IMR-90 (cell line): Measurements from ENCODE around the gene EPHB1. TPM values are rescaled to one million over a fixed set of nuclear protein-coding genes. Genes with fewer than 3 reads are reported as not detected.

Source experiments
- ATAC-seq: fragments of 200-7000 bp; cut with Tn5 transposase; 2 replicates; pipeline ENCODE4 v1.9.1; 2020; ENCODE audit warnings: low read depth, mild to moderate bottlenecking, moderate library complexity
- BruUV-seq: library from RNA; stranded (reverse); fragments of 400-500 nt; replicated peaks from 2 replicates; lab custom pipeline; 2021; lab: Mats Ljungman, UMichigan
- CTCF ChIA-PET: fragments of 300-600 bp; formaldehyde crosslinking; extraction: SDS; loops from one replicate; lab custom pipeline; 2021; ENCODE audit warnings: antibody characterized with exemption; lab: Yijun Ruan, JAX
- POLR2A ChIA-PET: fragments of 300-600 bp; sonication (Branson Sonifier 250); formaldehyde crosslinking; loops from one replicate; lab custom pipeline; 2022; ENCODE audit warnings: antibody characterized with exemption; ENCODE audit not compliant: unreplicated experiment; lab: Charles Lee
- DNase-seq: peaks from one replicate; pipeline ENCODE4 v3.0.0; 2013
- H2AFZ ChIP-seq: replicated peaks from 2 replicates; pipeline ENCODE3; 2013; ENCODE audit warnings: low read length, mild to moderate bottlenecking; ENCODE audit not compliant: poor library complexity
- H2AK5ac ChIP-seq: 2 replicates; pipeline ENCODE4 v1.6.1; 2013; ENCODE audit warnings: low read depth, low read length, inconsistent platforms
- H2AK9ac ChIP-seq: replicated peaks from 2 replicates; pipeline ENCODE3; 2013; ENCODE audit warnings: mild to moderate bottlenecking, low read depth, low read length, moderate library complexity; ENCODE audit not compliant: poor library complexity
- H2BK120ac ChIP-seq: 2 replicates; pipeline ENCODE4 v1.6.1; 2013; ENCODE audit warnings: low read depth, low read length, inconsistent platforms
- H2BK15ac ChIP-seq: 3 replicates; pipeline ENCODE4 v1.6.1; 2013; ENCODE audit warnings: low read depth, low read length, inconsistent platforms
- H2BK20ac ChIP-seq: 2 replicates; pipeline ENCODE4 v1.6.1; 2013; ENCODE audit warnings: low read depth, mild to moderate bottlenecking, inconsistent platforms, low read length, moderate library complexity
- H2BK5ac ChIP-seq: 2 replicates; pipeline ENCODE4 v1.6.1; 2013; ENCODE audit warnings: mild to moderate bottlenecking, low read depth, low read length, inconsistent platforms; ENCODE audit not compliant: poor library complexity, severe bottlenecking
- H3K14ac ChIP-seq: replicated peaks from 2 replicates; pipeline ENCODE4 v1.6.1; 2013; ENCODE audit warnings: low read depth, low read length, inconsistent platforms
- H3K18ac ChIP-seq: 2 replicates; pipeline ENCODE4 v1.6.1; 2013; ENCODE audit warnings: low read depth, low read length, control low read depth
- H3K23ac ChIP-seq: 2 replicates; pipeline ENCODE4 v1.6.1; 2013; ENCODE audit warnings: low read depth, low read length, inconsistent platforms
- H3K27ac ChIP-seq: 2 replicates; pipeline ENCODE4 v1.5.1; 2013; ENCODE audit warnings: mild to moderate bottlenecking, control low read depth, low read length; ENCODE audit not compliant: insufficient read depth
- H3K27me3 ChIP-seq: 2 replicates; pipeline ENCODE4 v1.6.1; 2013; ENCODE audit warnings: low read length; ENCODE audit not compliant: control insufficient read depth, insufficient read depth
- H3K36me3 ChIP-seq: 2 replicates; pipeline ENCODE4 v1.6.1; 2013; ENCODE audit warnings: low read length, mixed read lengths; ENCODE audit not compliant: control insufficient read depth, insufficient read depth
- H3K4ac ChIP-seq: 2 replicates; pipeline ENCODE4 v1.6.1; 2013; ENCODE audit warnings: low read depth, low read length, inconsistent platforms
- H3K4me1 ChIP-seq: 2 replicates; pipeline ENCODE4 v1.6.1; 2013; ENCODE audit warnings: low read length, mixed read lengths; ENCODE audit not compliant: control insufficient read depth, insufficient read depth
- H3K4me2 ChIP-seq: 2 replicates; pipeline ENCODE4 v1.6.1; 2013; ENCODE audit warnings: low read depth, mild to moderate bottlenecking, control low read depth, low read length, moderate library complexity
- H3K4me3 ChIP-seq: 2 replicates; pipeline ENCODE4 v1.5.1; 2013; ENCODE audit warnings: low read depth, mild to moderate bottlenecking, control low read depth, low read length, moderate library complexity; ENCODE audit not compliant: insufficient read depth
- H3K56ac ChIP-seq: 2 replicates; pipeline ENCODE4 v1.6.1; 2013; ENCODE audit warnings: low read length, inconsistent platforms; ENCODE audit not compliant: insufficient read depth; ENCODE audit errors: extremely low read depth
- H3K79me1 ChIP-seq, 2 experiments: 2 replicates each; pipeline ENCODE4 v1.6.1; 2013; ENCODE audit warnings: low read length in 2 of 2, inconsistent platforms in 1 of 2, low read depth in 1 of 2
- H3K9ac ChIP-seq: 2 replicates; pipeline ENCODE4 v1.6.1; 2013; ENCODE audit warnings: low read depth, low read length, control low read depth
- H3K9me1 ChIP-seq: 2 replicates; pipeline ENCODE4 v1.6.1; 2013; ENCODE audit warnings: low read length, inconsistent platforms; ENCODE audit not compliant: insufficient read depth
- H3K9me3 ChIP-seq: 2 replicates; pipeline ENCODE4 v1.6.1; 2013; ENCODE audit warnings: low read length; ENCODE audit not compliant: control insufficient read depth, insufficient read depth
- H4K20me1 ChIP-seq: 2 replicates; pipeline ENCODE4 v1.6.1; 2013; ENCODE audit warnings: low read length, inconsistent platforms; ENCODE audit not compliant: insufficient read depth
- H4K5ac ChIP-seq: 2 replicates; pipeline ENCODE4 v1.6.1; 2013; ENCODE audit warnings: mild to moderate bottlenecking, low read depth, low read length, control low read depth
- H4K8ac ChIP-seq, 2 experiments: 2 replicates each; pipeline ENCODE4 v1.6.1; 2013; ENCODE audit warnings: low read depth in 2 of 2, low read length in 2 of 2, control low read depth in 1 of 2, inconsistent platforms in 1 of 2
- H4K91ac ChIP-seq: 2 replicates; pipeline ENCODE4 v1.6.1; 2013; ENCODE audit warnings: low read depth, low read length, inconsistent platforms; ENCODE audit not compliant: insufficient read depth
- BHLHE40 ChIP-seq: fragments of 150-350 bp; IDR thresholded peaks from 2 replicates; pipeline ENCODE4 v1.6.1; 2016; ENCODE audit warnings: mild to moderate bottlenecking, low read depth, low read length
- CEBPB ChIP-seq: IDR thresholded peaks from 2 replicates; pipeline ENCODE4 v1.6.1; 2012; ENCODE audit warnings: low read depth, low read length, improper control_type of control experiment
- CHD1 ChIP-seq: IDR thresholded peaks from 2 replicates; pipeline ENCODE4 v1.6.1; 2012; ENCODE audit warnings: low read depth, low read length, improper control_type of control experiment
- CTCF ChIP-seq: conservative IDR thresholded peaks from 2 replicates; pipeline ENCODE4 v1.5.1; 2012; ENCODE audit warnings: mild to moderate bottlenecking, low read depth, low read length, improper control_type of control experiment
- FOS ChIP-seq: fragments of 150-350 bp; IDR thresholded peaks from 2 replicates; pipeline ENCODE4 v1.6.1; 2016; ENCODE audit warnings: low read depth, low read length
- MAFK ChIP-seq: IDR thresholded peaks from 2 replicates; pipeline ENCODE4 v1.6.1; 2012; ENCODE audit warnings: low read depth, low read length, improper control_type of control experiment
- MAZ ChIP-seq: IDR thresholded peaks from 2 replicates; pipeline ENCODE4 v1.6.1; 2012; ENCODE audit warnings: low read depth, mild to moderate bottlenecking, low read length, improper control_type of control experiment, moderate library complexity, borderline replicate concordance
- MXI1 ChIP-seq: IDR thresholded peaks from 2 replicates; pipeline ENCODE4 v1.6.1; 2012; ENCODE audit warnings: low read depth, mild to moderate bottlenecking, low read length, moderate library complexity, borderline replicate concordance
- NFE2L2 ChIP-seq: fragments of 150-350 bp; IDR thresholded peaks from 2 replicates; pipeline ENCODE4 v1.6.1; 2016; ENCODE audit warnings: low read depth, mild to moderate bottlenecking, low read length
- POLR2A ChIP-seq: IDR thresholded peaks from 2 replicates; pipeline ENCODE4 v1.6.1; 2012; ENCODE audit warnings: mild to moderate bottlenecking, low read depth, low read length
- RAD21 ChIP-seq: IDR thresholded peaks from 2 replicates; pipeline ENCODE4 v1.6.1; 2012; ENCODE audit warnings: low read length, improper control_type of control experiment
- RCOR1 ChIP-seq: IDR thresholded peaks from 2 replicates; pipeline ENCODE4 v1.6.1; 2012; ENCODE audit warnings: mild to moderate bottlenecking, low read length, improper control_type of control experiment; ENCODE audit not compliant: insufficient replicate concordance
- RFX5 ChIP-seq: IDR thresholded peaks from 2 replicates; pipeline ENCODE4 v1.8.0; 2012; ENCODE audit warnings: low read depth, mild to moderate bottlenecking, low read length, moderate library complexity
- SMC3 ChIP-seq: fragments of 150-350 bp; IDR thresholded peaks from 2 replicates; pipeline ENCODE4 v1.6.1; 2016; ENCODE audit warnings: low read depth, mild to moderate bottlenecking, antibody characterized with exemption, low read length, moderate library complexity
- WGBS, 2 experiments: methylation state at CpG; one replicate each; pipeline versions ENCODE4 v1.1.5 to v1.1.7; 2013; ENCODE audit warnings: missing lambda C conversion rate in 2 of 2; ENCODE audit not compliant: insufficient read length in 1 of 2; ENCODE audit errors: extremely low coverage in 2 of 2; 5-methylcytosine and 5-hydroxymethylcytosine counted together
- dilution Hi-C: fragments of 300-500 bp; cut with HindIII; formaldehyde crosslinking; loops from one replicate; pipeline ENCODE4 v1.14.3; 2018; ENCODE audit warnings: low sequenced_read_pairs; ENCODE audit not compliant: unreplicated experiment
- in situ Hi-C: fragments of 300-500 bp; cut with MboI; formaldehyde crosslinking; loops from 3 replicates; pipeline ENCODE4 v1.14.3; 2019; ENCODE audit warnings: low sequenced_read_pairs, inconsistent platforms, mixed read lengths
- intact Hi-C: fragments of 100-400 bp; cut with micrococcal nuclease; formaldehyde crosslinking; loops from 2 replicates; pipeline ENCODE4 v1.10.0; 2022
- polyA plus RNA-seq, 3 experiments: library from polyadenylated mRNA; depleted of rRNA; stranded (reverse); fragments of >200 nt; gene quantifications; 2 replicates each; pipeline ENCODE4 v1.2.3, GENCODE V29; 2012; ENCODE audit warnings: low replicate concordance in 1 of 3
- total RNA-seq: library from RNA; depleted of rRNA; stranded (reverse); fragments of >200 nt; gene quantifications from 2 replicates; pipeline ENCODE4 v1.2.3, GENCODE V29; 2012
- TF ChIP-seq, protein P1 (sequence below): fragments of 150-350 bp; IDR thresholded peaks from 2 replicates; pipeline ENCODE4 v1.6.1; 2016; ENCODE audit warnings: low read depth, mild to moderate bottlenecking, low read length, moderate library complexity, borderline replicate concordance

The EPHB1 gene
- total and polyA plus RNA-seq, 2 of the 4 experiments (the other 2 are of a cell fraction), result 0.17 to 0.36 TPM

- no peak overlapping the region for H2AK5ac ChIP-seq
- ChIA-PET CTCF (no interaction called here), POLR2A (no interaction called here)
- H4K20me1 ChIP-seq, result no peaks in the 10 kb centered on the region
- H3K9ac ChIP-seq, result no peak overlapping the region
- no peaks in the 10 kb centered on the region for H3K36me3 ChIP-seq
- H2BK20ac ChIP-seq, result no peak overlapping the region
- no peak overlapping the region for H3K14ac ChIP-seq
- H3K9me1 ChIP-seq, result no peaks in the 10 kb centered on the region
- H4K8ac ChIP-seq, result no peak overlapping the region
- H4K5ac ChIP-seq, result no peak overlapping the region
- no peak for ATAC-seq
- H3K56ac ChIP-seq, result no peak overlapping the region
- no peak overlapping the region for H2BK15ac ChIP-seq
- H2BK120ac ChIP-seq, result no peak overlapping the region
- peaks cover 2% of the 10 kb centered on the region; the same call in 1 of the 2 replicates for H3K9me3 ChIP-seq
- WGBS, 2 experiments, result 40% methylated on average over 1 of the region's 8 CpGs; no CpG with 5 or more reads in 1 of the 2 experiments
- no peak overlapping the region for H4K91ac ChIP-seq
- intact Hi-C loops, result no loop called here
- H3K4ac ChIP-seq, result no peak overlapping the region
- dilution Hi-C loops, result no loop called here
- no peak overlapping the region for H3K4me2 ChIP-seq
- no peaks in the 10 kb centered on the region for H3K27me3 ChIP-seq
- H3K4me1 ChIP-seq, result no peaks in the 10 kb centered on the region
- BruUV-seq, result no TSS peak
- H3K4me3 ChIP-seq, result no peak overlapping the region
- no peak overlapping the region for H2BK5ac ChIP-seq
- no peak overlapping the region for H2AK9ac ChIP-seq
- DNase-seq, result no peak
- no peak overlapping the region for H3K23ac ChIP-seq
- H2AFZ ChIP-seq, result no peak overlapping the region
- H3K27ac ChIP-seq, result no peak overlapping the region
- no peaks in the 10 kb centered on the region for H3K79me1 ChIP-seq
- in situ Hi-C loops, result no loop called here
- no peak overlapping the region for H3K18ac ChIP-seq
- TF ChIP-seq MXI1 (no peak), SMC3 (no peak), NFE2L2 (no peak), POLR2A (no peak), BHLHE40 (no peak), RCOR1 (no peak), MAZ (no peak), RAD21 (no peak), CHD1 (no peak), CEBPB (no peak), CTCF (no peak), RFX5 (no peak), FOS (no peak), MAFK (no peak)
- TF ChIP-seq, protein P1, sequence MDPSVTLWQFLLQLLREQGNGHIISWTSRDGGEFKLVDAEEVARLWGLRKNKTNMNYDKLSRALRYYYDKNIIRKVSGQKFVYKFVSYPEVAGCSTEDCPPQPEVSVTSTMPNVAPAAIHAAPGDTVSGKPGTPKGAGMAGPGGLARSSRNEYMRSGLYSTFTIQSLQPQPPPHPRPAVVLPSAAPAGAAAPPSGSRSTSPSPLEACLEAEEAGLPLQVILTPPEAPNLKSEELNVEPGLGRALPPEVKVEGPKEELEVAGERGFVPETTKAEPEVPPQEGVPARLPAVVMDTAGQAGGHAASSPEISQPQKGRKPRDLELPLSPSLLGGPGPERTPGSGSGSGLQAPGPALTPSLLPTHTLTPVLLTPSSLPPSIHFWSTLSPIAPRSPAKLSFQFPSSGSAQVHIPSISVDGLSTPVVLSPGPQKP, result no peak
Observed at GRCh38 chr3:135040321-135041240, 245.5 kb downstream of the EPHB1 start.
